Activated CD4-positive, alpha-beta T cell treated with anti-CD3 and anti-CD28 coated beads, Interleukin-2, amount 10 ng/mL, durations not matched to agents 7 days and 5 days (primary cell): ENCODE data around the gene UBL7. TPM values are rescaled to one million over a fixed set of nuclear protein-coding genes. Genes with fewer than 3 reads are reported as not detected.

Experiments used
- CTCF ChIA-PET: fragments of 350-600 bp; sonication (Branson Sonifier 250); formaldehyde crosslinking; loops from one replicate; lab custom pipeline; 2021; ENCODE audit warnings: antibody characterized with exemption; lab: Charles Lee
- POLR2A ChIA-PET: fragments of 350-600 bp; sonication (Branson Sonifier 250); formaldehyde crosslinking; loops from one replicate; lab custom pipeline; 2021; ENCODE audit warnings: antibody characterized with exemption; lab: Charles Lee
- DNase-seq: peaks from one replicate; pipeline ENCODE4 v3.0.0-alpha.2; 2020
- H3K27ac Mint-ChIP-seq: one replicate; pipeline ENCODE4 v1.8.0; 2021; ENCODE audit warnings: mild to moderate bottlenecking, moderate library complexity, mixed read lengths
- H3K27me3 Mint-ChIP-seq: one replicate; pipeline ENCODE4 v1.8.0; 2021; ENCODE audit warnings: mixed read lengths
- H3K36me3 Mint-ChIP-seq: one replicate; pipeline ENCODE4 v1.8.0; 2021; ENCODE audit warnings: low read depth, mixed read lengths
- H3K4me1 Mint-ChIP-seq: one replicate; pipeline ENCODE4 v1.8.0; 2021; ENCODE audit warnings: mixed read lengths
- H3K4me3 Mint-ChIP-seq: one replicate; pipeline ENCODE4 v1.8.0; 2021; ENCODE audit warnings: mild to moderate bottlenecking, moderate library complexity, mixed read lengths
- H3K9me3 Mint-ChIP-seq: one replicate; pipeline ENCODE4 v1.8.0; 2021; ENCODE audit warnings: mixed read lengths
- total RNA-seq, 2 experiments: library from RNA; stranded (reverse); gene quantifications; one replicate each; pipeline ENCODE4 v1.2.3, GENCODE V29; 2021

UBL7 gene, protein sequence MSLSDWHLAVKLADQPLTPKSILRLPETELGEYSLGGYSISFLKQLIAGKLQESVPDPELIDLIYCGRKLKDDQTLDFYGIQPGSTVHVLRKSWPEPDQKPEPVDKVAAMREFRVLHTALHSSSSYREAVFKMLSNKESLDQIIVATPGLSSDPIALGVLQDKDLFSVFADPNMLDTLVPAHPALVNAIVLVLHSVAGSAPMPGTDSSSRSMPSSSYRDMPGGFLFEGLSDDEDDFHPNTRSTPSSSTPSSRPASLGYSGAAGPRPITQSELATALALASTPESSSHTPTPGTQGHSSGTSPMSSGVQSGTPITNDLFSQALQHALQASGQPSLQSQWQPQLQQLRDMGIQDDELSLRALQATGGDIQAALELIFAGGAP
- 10 to 100 TPM; 52.2 to 53.7 TPM for total RNA-seq

DNA sequence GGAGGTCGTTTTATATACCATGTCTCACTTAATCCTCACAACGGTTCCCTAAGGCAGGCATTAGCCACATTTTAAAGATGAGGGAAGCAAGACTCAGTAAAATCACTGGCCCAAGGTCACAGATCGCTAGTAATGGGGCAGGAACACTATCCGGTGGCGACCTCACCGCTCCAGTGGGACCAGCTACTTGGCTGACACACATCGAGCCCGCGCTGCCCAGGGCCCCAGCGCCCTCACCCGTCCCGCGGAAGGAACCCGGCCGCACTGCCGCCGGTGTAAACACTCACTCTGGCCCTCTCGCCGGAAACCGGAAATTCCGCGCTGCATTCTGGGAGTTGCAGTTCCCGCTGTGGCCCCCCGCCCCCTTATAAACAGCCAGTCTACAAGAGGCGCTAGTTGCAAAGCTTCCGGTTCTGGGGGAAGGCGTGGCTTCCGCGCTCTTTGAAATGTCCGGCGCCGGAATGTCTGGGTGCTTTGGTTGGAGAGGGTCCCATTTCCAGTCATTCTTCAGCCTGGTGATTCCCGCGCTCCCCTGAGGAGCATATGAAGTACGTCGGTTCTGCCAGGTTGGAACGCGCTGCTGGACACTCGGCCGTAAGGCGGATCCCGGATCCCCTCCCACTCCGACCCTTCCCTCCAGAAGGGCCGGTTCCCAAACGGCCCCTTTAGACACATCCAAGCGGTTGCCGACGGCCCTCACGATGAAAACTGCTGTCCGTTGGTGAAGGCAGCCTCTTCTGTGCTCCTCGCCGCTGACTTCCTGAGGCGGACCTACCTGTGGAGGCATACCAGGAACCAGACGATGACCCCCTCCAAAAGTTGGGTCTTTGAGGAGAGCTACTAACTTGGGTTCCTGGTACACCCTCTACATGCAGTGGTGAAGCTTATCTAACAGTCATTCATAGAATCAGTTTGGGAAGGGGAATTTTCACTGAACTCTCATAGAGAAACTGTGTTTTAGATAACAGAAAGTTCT is at the start of gene UBL7:
TSS of gene UBL7 (minus strand) at position 290 of the 976 bp plus-strand sequence. CDS start 2,293 bp downstream, outside the sequence.
- H3K27ac Mint-ChIP-seq: peak within 1 kb of the TSS; percentile 92
- H3K36me3 Mint-ChIP-seq: peaks cover 34% of the 10 kb centered on the region
- H3K27me3 Mint-ChIP-seq: no peaks in the 10 kb centered on the region
- H3K9me3 Mint-ChIP-seq: peaks cover 4% of the 10 kb centered on the region
- H3K4me3 Mint-ChIP-seq: peak within 1 kb of the TSS; percentile 90
- H3K4me1 Mint-ChIP-seq: peaks cover 51% of the 10 kb centered on the region
- CTCF ChIA-PET: interaction anchor here (0.8 to 2.1 kb wide), 15 partner anchors 10 to 171 kb away, joined by 3 to 7 read pairs (median 5); no protein-coding TSS in a partner anchor
- POLR2A ChIA-PET: interaction anchor here (0.7 kb wide), 3 partner anchors 11 to 141 kb away, joined by 3 read pairs; no protein-coding TSS in a partner anchor
- peak; percentile 99 for DNase-seq

DNA sequence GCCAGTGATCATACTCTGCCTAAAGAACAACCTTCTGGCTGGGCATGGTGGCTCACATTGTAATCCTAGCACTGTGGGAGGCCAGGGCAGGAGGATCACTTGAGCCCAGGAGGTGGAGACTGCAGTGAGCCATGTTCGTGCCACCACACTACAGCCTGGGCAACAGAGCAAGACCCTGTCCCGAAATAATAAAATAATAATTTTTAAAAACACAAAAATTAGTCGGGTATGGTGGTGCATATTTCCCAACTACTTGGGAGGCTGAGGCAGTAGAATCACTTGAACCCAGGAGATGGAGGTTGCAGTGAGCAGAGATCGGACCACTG is 45.5 kb upstream of the UBL7 start:
- Mint-ChIP-seq H3K27me3 (no peaks in the 10 kb centered on the region), H3K4me1 (peaks cover 8% of the 10 kb centered on the region)
- CTCF ChIA-PET: no interaction called here

DNA sequence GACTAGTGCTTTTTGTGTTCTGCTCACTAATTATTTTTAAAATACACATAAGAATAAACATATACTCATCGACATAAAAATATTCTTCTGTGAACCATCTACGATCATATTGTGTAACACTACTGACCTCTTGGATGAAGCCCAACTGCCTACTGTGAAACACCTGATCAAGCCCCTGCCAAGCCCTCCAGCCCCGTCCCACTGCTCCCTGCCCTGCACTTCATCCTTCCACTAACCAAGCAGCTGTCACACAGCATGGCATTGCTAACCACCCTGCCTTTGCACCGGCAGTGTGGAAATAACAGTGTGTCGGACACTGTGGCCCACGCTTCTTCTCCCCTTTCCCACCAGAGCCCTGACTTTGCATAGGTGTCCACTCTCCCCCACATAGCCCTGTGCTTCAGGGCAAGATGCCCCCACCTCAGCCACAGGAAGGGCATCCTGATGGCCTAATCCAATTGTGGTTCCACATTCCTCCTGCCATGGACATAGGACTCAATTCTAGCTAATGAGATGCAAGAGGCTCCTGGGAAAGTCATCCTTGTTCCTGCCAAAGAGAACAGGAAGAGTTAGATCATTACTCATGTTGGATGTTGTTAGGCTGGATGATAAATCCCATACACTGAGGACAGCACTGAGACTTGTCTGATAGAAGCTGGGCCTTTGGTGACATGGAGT is 45.0 kb upstream of the UBL7 start:
- Mint-ChIP-seq H3K9me3 (no peaks in the 10 kb centered on the region), H3K27me3 (no peaks in the 10 kb centered on the region), H3K4me3 (no peak overlapping the region), H3K36me3 (peaks cover 8% of the 10 kb centered on the region), H3K27ac (no peak overlapping the region), H3K4me1 (peaks cover 3% of the 10 kb centered on the region)
- POLR2A ChIA-PET: no interaction called here
- CTCF ChIA-PET: no interaction called here
- no peak for DNase-seq

More for the DNA sequence above, 45.5 kb upstream of the UBL7 start:
- Mint-ChIP-seq H3K36me3 (peaks cover 8% of the 10 kb centered on the region), H3K4me3 (no peak overlapping the region), H3K9me3 (no peaks in the 10 kb centered on the region), H3K27ac (no peak overlapping the region)
- POLR2A ChIA-PET: no interaction called here
- DNase-seq: no peak

DNA sequence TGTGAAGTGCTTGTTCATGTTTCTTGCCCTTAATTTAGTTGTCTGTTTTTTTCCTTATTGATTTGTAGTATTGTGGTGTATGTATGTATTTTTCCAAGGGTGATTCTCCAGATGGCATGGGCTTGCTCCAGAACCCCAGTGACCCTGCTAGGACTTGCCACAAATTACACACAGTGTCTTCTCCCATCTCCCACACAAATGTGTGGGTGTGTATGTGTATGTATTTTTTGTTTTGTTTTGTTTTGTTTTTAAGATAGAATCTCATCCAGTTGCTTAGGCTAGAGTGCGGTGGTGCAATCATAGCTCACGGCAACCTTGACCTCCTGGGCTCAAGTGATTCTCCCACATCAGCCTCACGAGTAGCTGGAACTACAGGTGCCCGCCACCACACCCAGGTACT is 43.9 kb upstream of the UBL7 start:
- Mint-ChIP-seq H3K36me3 (peaks cover 8% of the 10 kb centered on the region), H3K27ac (no peak overlapping the region), H3K9me3 (no peaks in the 10 kb centered on the region), H3K4me3 (no peak overlapping the region), H3K4me1 (peaks cover 3% of the 10 kb centered on the region), H3K27me3 (no peaks in the 10 kb centered on the region)
- POLR2A ChIA-PET: no interaction called here
- CTCF ChIA-PET: no interaction called here
- no peak for DNase-seq

DNA sequence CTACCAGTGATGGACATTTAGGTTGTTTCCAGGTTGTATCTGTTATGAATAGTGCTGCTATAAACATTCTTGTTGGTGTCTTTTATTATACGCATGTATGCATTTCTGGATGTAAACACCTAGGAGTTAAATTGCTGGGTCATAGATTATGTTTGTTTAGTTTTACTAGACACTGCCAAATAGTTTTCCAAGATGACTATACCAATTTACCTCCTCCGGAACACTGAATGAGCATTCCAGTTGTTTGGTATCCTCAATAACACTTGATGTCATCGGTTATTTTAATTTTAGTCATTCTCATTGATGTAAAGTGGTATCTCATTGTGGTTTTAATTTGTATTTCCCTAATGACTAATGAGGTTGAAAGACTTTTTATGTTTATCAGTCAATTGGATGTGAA is 43.5 kb upstream of the UBL7 start:
- Mint-ChIP-seq H3K4me1 (peaks cover 3% of the 10 kb centered on the region), H3K27ac (no peak overlapping the region), H3K36me3 (peaks cover 8% of the 10 kb centered on the region), H3K27me3 (no peaks in the 10 kb centered on the region), H3K9me3 (no peaks in the 10 kb centered on the region), H3K4me3 (no peak overlapping the region)
- DNase-seq: no peak
- ChIA-PET POLR2A (no interaction called here), CTCF (no interaction called here)

DNA sequence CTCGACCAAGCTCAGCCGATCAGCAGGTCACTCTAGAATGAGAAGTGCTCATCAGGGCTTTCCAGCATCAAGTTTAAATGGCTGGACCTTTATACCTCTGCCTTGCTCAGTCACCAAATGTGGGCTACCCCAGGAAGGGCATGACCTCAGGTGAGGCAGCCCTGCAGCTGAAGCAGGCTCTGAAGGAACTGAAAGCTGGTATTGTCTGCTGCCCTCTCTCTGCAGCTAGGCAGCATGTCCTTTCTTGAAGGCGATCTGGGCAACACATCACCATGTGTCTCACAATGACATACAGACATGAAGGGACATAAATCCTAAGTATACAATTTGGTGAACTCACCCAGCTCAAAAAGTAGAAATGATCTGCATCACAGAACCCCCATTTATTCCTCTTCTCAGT is 41.3 kb upstream of the UBL7 start:
- H3K27ac Mint-ChIP-seq: no peak overlapping the region
- H3K36me3 Mint-ChIP-seq: peaks cover 8% of the 10 kb centered on the region
- H3K9me3 Mint-ChIP-seq: no peaks in the 10 kb centered on the region
- ChIA-PET CTCF (interaction anchor here (0.7 to 1.1 kb wide), 2 partner anchors 20 to 118 kb away, joined by 3 to 4 read pairs; no protein-coding TSS in a partner anchor), POLR2A (no interaction called here)
- DNase-seq: no peak
- H3K27me3 Mint-ChIP-seq: no peaks in the 10 kb centered on the region
- no peak overlapping the region for H3K4me3 Mint-ChIP-seq
- H3K4me1 Mint-ChIP-seq: peaks cover 3% of the 10 kb centered on the region

DNA sequence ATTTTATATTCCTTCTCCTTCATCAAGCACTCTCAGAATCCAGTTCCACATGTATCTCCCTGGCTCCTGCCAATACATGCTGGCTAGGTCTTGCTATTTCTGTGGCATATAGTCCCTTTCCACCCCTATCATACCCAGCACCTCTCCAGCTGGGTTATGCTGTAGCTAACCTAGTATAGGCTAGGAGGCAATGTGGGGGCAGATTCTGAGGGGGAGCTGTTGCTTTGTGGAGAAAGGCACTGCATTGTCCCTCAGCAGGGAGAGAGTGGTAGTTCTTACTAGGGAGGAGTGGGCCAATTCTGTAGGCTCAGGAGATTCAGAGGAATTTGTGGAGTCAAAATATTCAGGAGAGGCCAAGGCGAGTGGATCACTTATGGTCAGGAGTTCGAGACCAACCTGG is 39.4 kb upstream of the UBL7 start:
- Mint-ChIP-seq H3K9me3 (no peaks in the 10 kb centered on the region), H3K4me3 (no peak overlapping the region), H3K4me1 (peaks cover 3% of the 10 kb centered on the region), H3K27me3 (no peaks in the 10 kb centered on the region), H3K27ac (no peak overlapping the region), H3K36me3 (peaks cover 8% of the 10 kb centered on the region)
- no peak for DNase-seq
- CTCF ChIA-PET: interaction anchor here (1.8 kb wide), 1 partner anchor 55 kb away, joined by 3 read pairs; no protein-coding TSS in a partner anchor
- POLR2A ChIA-PET: no interaction called here

DNA sequence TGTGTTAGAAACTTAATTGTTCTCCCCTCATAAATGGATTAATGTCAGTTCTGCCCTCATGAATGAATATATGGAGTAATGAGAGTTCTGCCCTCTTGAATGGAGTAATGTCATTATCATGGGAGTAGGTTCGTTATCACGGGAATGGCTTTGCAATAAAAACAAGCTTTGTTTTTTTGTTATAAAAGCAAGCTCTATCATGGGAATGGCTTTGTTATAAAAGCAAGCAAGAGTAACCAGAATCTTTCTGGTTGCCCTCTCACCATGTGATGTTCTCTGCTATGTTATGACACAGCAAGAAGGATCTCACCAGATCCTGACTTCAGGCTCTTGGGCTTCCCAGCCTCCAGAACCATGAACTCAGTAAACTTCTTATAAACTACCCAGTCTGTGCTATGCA is 38.4 kb upstream of the UBL7 start:
- no peak overlapping the region for H3K27ac Mint-ChIP-seq
- no peaks in the 10 kb centered on the region for H3K27me3 Mint-ChIP-seq
- DNase-seq: no peak
- H3K4me1 Mint-ChIP-seq: peaks cover 3% of the 10 kb centered on the region
- ChIA-PET POLR2A (no interaction called here), CTCF (interaction anchor here (1.4 to 1.8 kb wide), 2 partner anchors 56 to 128 kb away, joined by 3 read pairs; no protein-coding TSS in a partner anchor)
- H3K9me3 Mint-ChIP-seq: no peaks in the 10 kb centered on the region
- H3K36me3 Mint-ChIP-seq: peaks cover 8% of the 10 kb centered on the region
- no peak overlapping the region for H3K4me3 Mint-ChIP-seq

DNA sequence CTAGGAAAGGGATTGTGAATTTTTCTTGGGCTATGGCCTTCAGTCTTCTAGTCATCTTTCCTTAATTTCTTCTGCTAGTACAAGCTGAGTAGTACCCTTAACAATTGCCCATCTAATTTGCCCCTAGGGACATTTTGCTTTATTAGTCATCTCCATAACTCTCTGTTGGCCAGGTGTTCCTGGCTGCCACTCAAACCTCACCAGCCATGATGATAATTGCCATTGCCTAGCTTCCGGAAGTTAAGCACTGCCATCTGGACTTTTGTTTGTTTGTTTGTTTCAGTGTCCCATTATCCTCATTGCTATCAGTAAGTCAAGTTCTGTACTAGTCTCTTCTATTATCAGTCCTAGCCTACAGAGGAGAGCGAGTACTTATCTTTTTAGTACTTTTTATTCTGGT is 36.6 kb upstream of the UBL7 start:
- ChIA-PET POLR2A (no interaction called here), CTCF (interaction anchor here (1.2 kb wide), 2 partner anchors 115 to 124 kb away, joined by 3 read pairs; no protein-coding TSS in a partner anchor)
- H3K4me3 Mint-ChIP-seq: no peak overlapping the region
- peaks cover 2% of the 10 kb centered on the region for H3K36me3 Mint-ChIP-seq
- H3K4me1 Mint-ChIP-seq: peaks cover 2% of the 10 kb centered on the region
- H3K27me3 Mint-ChIP-seq: no peaks in the 10 kb centered on the region
- no peak overlapping the region for H3K27ac Mint-ChIP-seq
- H3K9me3 Mint-ChIP-seq: no peaks in the 10 kb centered on the region
- no peak for DNase-seq

DNA sequence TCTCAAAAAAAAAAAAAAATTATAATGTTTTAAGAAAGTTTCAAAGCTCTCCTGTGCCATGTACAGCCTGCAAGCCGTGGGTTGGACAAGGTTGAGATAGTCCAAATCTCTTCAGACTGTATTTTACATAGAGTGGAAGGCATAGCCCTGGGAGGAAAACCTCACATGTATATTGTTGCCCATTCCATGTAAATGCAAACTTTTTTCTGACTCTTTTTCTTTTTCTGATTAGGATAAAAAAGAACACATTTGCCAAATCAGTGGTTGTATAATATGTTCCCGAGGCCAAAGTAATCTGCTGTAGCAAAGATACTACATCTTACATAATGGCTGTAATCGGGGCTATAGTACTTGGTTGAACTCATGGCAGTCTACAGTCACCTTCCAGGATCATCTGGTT is 35.7 kb upstream of the UBL7 start:
- no peak for DNase-seq
- Mint-ChIP-seq H3K9me3 (no peaks in the 10 kb centered on the region), H3K36me3 (no peaks in the 10 kb centered on the region), H3K27ac (no peak overlapping the region), H3K27me3 (no peaks in the 10 kb centered on the region), H3K4me1 (no peaks in the 10 kb centered on the region), H3K4me3 (no peak overlapping the region)
- ChIA-PET POLR2A (no interaction called here), CTCF (no interaction called here)

DNA sequence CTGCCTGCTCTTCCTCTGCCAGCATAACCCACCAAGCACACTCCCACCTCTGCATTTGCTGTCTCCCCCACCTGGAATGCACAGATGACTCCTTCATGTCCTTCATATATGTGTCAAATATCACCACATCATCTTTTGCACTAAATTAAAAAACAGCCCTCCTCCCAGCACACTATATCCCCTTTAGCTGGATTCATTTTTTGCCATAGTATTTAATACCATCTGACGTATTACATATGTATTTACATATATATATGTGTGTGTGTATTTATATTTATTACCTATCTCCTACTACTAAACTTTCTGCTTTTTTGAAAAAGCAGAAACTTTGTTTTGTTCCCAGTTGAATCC is 29.4 kb upstream of the UBL7 start:
- Mint-ChIP-seq H3K27ac (peak overlapping the region; percentile 80), H3K27me3 (no peaks in the 10 kb centered on the region), H3K4me3 (peak overlapping the region; percentile 46), H3K9me3 (no peaks in the 10 kb centered on the region), H3K36me3 (peaks cover 7% of the 10 kb centered on the region), H3K4me1 (peaks cover 23% of the 10 kb centered on the region)
- no peak for DNase-seq
- ChIA-PET POLR2A (no interaction called here), CTCF (interaction anchor here (1.0 to 2.0 kb wide), 4 partner anchors 18 to 118 kb away, joined by 3 to 8 read pairs (median 5); no protein-coding TSS in a partner anchor)
